CD4-positive, alpha-beta T cell (primary cell): Measurements from ENCODE around the gene VAV2. TPM values are rescaled to one million over a fixed set of nuclear protein-coding genes. Genes with fewer than 3 reads are reported as not detected.

Source experiments
- ATAC-seq: fragments of 200-7000 bp; cut with Tn5 transposase; one replicate; pipeline ENCODE4 v1.10.0; 2022; ENCODE audit warnings: mild to moderate bottlenecking; ENCODE audit not compliant: poor library complexity
- CTCF ChIA-PET: fragments of 350-600 bp; sonication (Branson Sonifier 250); formaldehyde crosslinking; loops from one replicate; lab custom pipeline; 2021; ENCODE audit warnings: antibody characterized with exemption, inconsistent platforms; lab: Charles Lee
- POLR2A ChIA-PET: fragments of 350-600 bp; sonication (Branson Sonifier 250); formaldehyde crosslinking; loops from one replicate; lab custom pipeline; 2021; ENCODE audit warnings: antibody characterized with exemption, inconsistent platforms; lab: Charles Lee
- DNase-seq, 14 experiments: peaks; one replicate each; pipeline ENCODE4 v3.0.0-alpha.2; 2013 to 2020; ENCODE audit warnings: mixed read lengths in 2 of 14
- H3K27ac ChIP-seq, 2 donors: one replicate each; pipeline versions ENCODE4 v1.5.1 to v1.7.0; 2013; ENCODE audit warnings: low read length in 2 of 2, low read depth in 1 of 2, mild to moderate bottlenecking in 1 of 2
- H3K27me3 ChIP-seq, 2 experiments: 1 replicate in 1 of 2; 2 replicates in 1 of 2; pipeline versions ENCODE4 v1.6.1 to v1.7.0; 2013; ENCODE audit warnings: low read length in 2 of 2, control low read depth in 1 of 2, mild to moderate bottlenecking in 1 of 2, moderate library complexity in 1 of 2; ENCODE audit not compliant: insufficient read depth in 2 of 2, control insufficient read depth in 1 of 2
- H3K36me3 ChIP-seq: one replicate; pipeline ENCODE4 v1.6.1; 2013; ENCODE audit warnings: low read length, control low read depth; ENCODE audit not compliant: insufficient read depth
- H3K4me1 ChIP-seq: one replicate; pipeline ENCODE4 v1.6.1; 2013; ENCODE audit warnings: low read length, control low read depth; ENCODE audit not compliant: insufficient read depth
- H3K4me3 ChIP-seq: one replicate; pipeline ENCODE4 v1.5.1; 2013; ENCODE audit warnings: mild to moderate bottlenecking, low read length, moderate library complexity
- H3K9me3 ChIP-seq, 2 experiments: 1 replicate in 1 of 2; 2 replicates in 1 of 2; pipeline versions ENCODE4 v1.6.1 to v1.7.0; 2013; ENCODE audit warnings: low read length in 2 of 2, mild to moderate bottlenecking in 2 of 2, control low read depth in 1 of 2, moderate library complexity in 1 of 2; ENCODE audit not compliant: control insufficient read depth in 1 of 2, insufficient read depth in 1 of 2
- H3K27ac Mint-ChIP-seq: one replicate; pipeline ENCODE4 v1.8.0; 2020; ENCODE audit warnings: mixed read lengths
- H3K27me3 Mint-ChIP-seq: one replicate; pipeline ENCODE4 v1.8.0; 2021; ENCODE audit warnings: mixed read lengths
- H3K36me3 Mint-ChIP-seq: one replicate; pipeline ENCODE4 v1.8.0; 2021; ENCODE audit warnings: low read depth, mixed read lengths
- H3K4me1 Mint-ChIP-seq: one replicate; pipeline ENCODE4 v1.8.0; 2021; ENCODE audit warnings: low read depth, mixed read lengths
- H3K4me3 Mint-ChIP-seq: one replicate; pipeline ENCODE4 v1.8.0; 2020; ENCODE audit warnings: mild to moderate bottlenecking, mixed read lengths
- H3K9me3 Mint-ChIP-seq: one replicate; pipeline ENCODE4 v1.8.0; 2020; ENCODE audit warnings: mixed read lengths
- intact Hi-C, 2 experiments: fragments of 100-400 bp; cut with DNase I in 1 of 2; cut with micrococcal nuclease in 1 of 2; formaldehyde crosslinking; loops; one replicate each; pipeline versions ENCODE4 v1.15.1 to v1.9.0; 2023 to 2025; cut with DNase I, micrococcal nuclease
- total RNA-seq, 174 experiments: library from RNA in 2 of 174; stranded (reverse) in 2 of 174; gene quantifications; one replicate each; pipeline ENCODE4 v1.2.3 and lab custom pipeline; 2021 to 2026
- TF ChIP-seq, protein P1 (sequence below): fragments of 200-600 bp; IDR thresholded peaks from one replicate; pipeline ENCODE4 v1.8.0; 2022; ENCODE audit warnings: antibody characterized with exemption, mild to moderate bottlenecking

VAV2 gene
- total RNA-seq, 2 experiments from 2014 or later, result 1.6 to 1.7 TPM

- peaks cover 6 to 7% of the 10 kb centered on the region in 2 experiments for H3K27me3 ChIP-seq
- Mint-ChIP-seq H3K4me3 (peak overlapping the region; percentile 75), H3K9me3 (no peaks in the 10 kb centered on the region), H3K36me3 (no peaks in the 10 kb centered on the region), H3K27ac (no peak overlapping the region), H3K27me3 (peaks cover 12% of the 10 kb centered on the region), H3K4me1 (no peaks in the 10 kb centered on the region)
- H3K9me3 ChIP-seq, result peaks cover 0 to 3% of the 10 kb centered on the region in 2 experiments
- ChIA-PET CTCF (interaction anchor here (0.9 to 2.5 kb wide), 6 partner anchors 27 to 251 kb away, joined by 3 to 20 read pairs (median 6); partner anchors contain the start of gene BRD3OS), POLR2A (interaction anchor here (1.8 kb wide), 1 partner anchor 213 kb away, joined by 12 read pairs; no protein-coding TSS in a partner anchor)
- H3K36me3 ChIP-seq, result no peaks in the 10 kb centered on the region
- ATAC-seq, result peak; percentile 54
- DNase-seq, result peak; percentile 53 to 84 (median 70)
- no peak overlapping the region for H3K27ac ChIP-seq
- intact Hi-C loops, result loop anchor here (1.0 to 10.0 kb wide), 6 partner anchors 76 to 462 kb away; partner anchors contain the start of gene ADAMTSL2 (in 2 of the 2)
- H3K4me1 ChIP-seq, result peaks cover 29% of the 10 kb centered on the region
- TF ChIP-seq, protein P1, sequence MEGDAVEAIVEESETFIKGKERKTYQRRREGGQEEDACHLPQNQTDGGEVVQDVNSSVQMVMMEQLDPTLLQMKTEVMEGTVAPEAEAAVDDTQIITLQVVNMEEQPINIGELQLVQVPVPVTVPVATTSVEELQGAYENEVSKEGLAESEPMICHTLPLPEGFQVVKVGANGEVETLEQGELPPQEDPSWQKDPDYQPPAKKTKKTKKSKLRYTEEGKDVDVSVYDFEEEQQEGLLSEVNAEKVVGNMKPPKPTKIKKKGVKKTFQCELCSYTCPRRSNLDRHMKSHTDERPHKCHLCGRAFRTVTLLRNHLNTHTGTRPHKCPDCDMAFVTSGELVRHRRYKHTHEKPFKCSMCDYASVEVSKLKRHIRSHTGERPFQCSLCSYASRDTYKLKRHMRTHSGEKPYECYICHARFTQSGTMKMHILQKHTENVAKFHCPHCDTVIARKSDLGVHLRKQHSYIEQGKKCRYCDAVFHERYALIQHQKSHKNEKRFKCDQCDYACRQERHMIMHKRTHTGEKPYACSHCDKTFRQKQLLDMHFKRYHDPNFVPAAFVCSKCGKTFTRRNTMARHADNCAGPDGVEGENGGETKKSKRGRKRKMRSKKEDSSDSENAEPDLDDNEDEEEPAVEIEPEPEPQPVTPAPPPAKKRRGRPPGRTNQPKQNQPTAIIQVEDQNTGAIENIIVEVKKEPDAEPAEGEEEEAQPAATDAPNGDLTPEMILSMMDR, result peak; percentile 95
- H3K4me3 ChIP-seq, result no peak overlapping the region
Measured at GRCh38 chr9:133994353-133995011, 2.4 kb upstream of the VAV2 start.

GRCh38 chr9:133993635-133994253 is 1.6 kb upstream of the VAV2 start:
- peak in 2 of 14 experiments; percentile 14 to 30 for DNase-seq
- Histone ChIP-seq H3K27ac (no peak overlapping the region), H3K36me3 (no peaks in the 10 kb centered on the region), H3K27me3 (peaks cover 6 to 7% of the 10 kb centered on the region in 2 experiments), H3K4me3 (peak overlapping the region; percentile 79), H3K4me1 (peaks cover 29% of the 10 kb centered on the region), H3K9me3 (peaks cover 0 to 3% of the 10 kb centered on the region in 2 experiments)
- no peak overlapping the region for H3K27ac Mint-ChIP-seq
- TF ChIP-seq, protein P1, result no peak
- intact Hi-C loops, result loop anchor here (1.0 to 10.0 kb wide), 6 partner anchors 77 to 461 kb away; partner anchors contain the start of gene ADAMTSL2 (in 2 of the 2)
- no peaks in the 10 kb centered on the region for H3K36me3 Mint-ChIP-seq
- H3K27me3 Mint-ChIP-seq, result peaks cover 12% of the 10 kb centered on the region
- no peaks in the 10 kb centered on the region for H3K9me3 Mint-ChIP-seq
- no peak for ATAC-seq
- CTCF ChIA-PET, result interaction anchor here (0.6 to 2.5 kb wide), 7 partner anchors 28 to 251 kb away, joined by 3 to 20 read pairs (median 3); partner anchors contain the start of gene BRD3OS
- peak overlapping the region; percentile 84 for H3K4me3 Mint-ChIP-seq
- no peaks in the 10 kb centered on the region for H3K4me1 Mint-ChIP-seq
- POLR2A ChIA-PET, result interaction anchor here (1.1 to 1.8 kb wide), 4 partner anchors 32 to 292 kb away, joined by 3 to 12 read pairs (median 3); no protein-coding TSS in a partner anchor
